Stimulated activated CD8-positive, alpha-beta memory T cell treated with anti-CD3 and anti-CD28 coated beads, Interleukin-15, amount 100 ng/mL, for 48 hours (primary cell): ENCODE results near the gene ANTXR2.
"Not testable (repeated sequence)": the region's sequence is repeated elsewhere in the genome, so short reads cannot be mapped to it uniquely, and the experiment has no call there.

ENCODE experiments used
- DNase-seq, 2 donors: peaks; one replicate each; pipeline ENCODE4 v3.0.0-alpha.2; 2020; ENCODE audit warnings: low read depth in 2 of 2

The ANTXR2 gene

GRCh38 chr4:80072744-80073472 is at the start of gene ANTXR2:
Gene ANTXR2 (minus strand): TSS chr4:80073229. CDS start chr4:80072560, 669 bp downstream.
- peak; percentile 42 to 59 for DNase-seq

- not testable (repeated sequence) for DNase-seq
Observed at GRCh38 chr4:80121815-80122214, 48.8 kb upstream of the ANTXR2 start.

GRCh38 chr4:80119620-80120019 is 46.6 kb upstream of the ANTXR2 start:
- not testable (repeated sequence) for DNase-seq

GRCh38 chr4:80116516-80116915 is 43.5 kb upstream of the ANTXR2 start:
- DNase-seq: no peak

GRCh38 chr4:80115368-80116181 is 42.5 kb upstream of the ANTXR2 start:
- no peak for DNase-seq

- DNase-seq: no peak
Observed at GRCh38 chr4:80114732-80115265, 41.8 kb upstream of the ANTXR2 start.

GRCh38 chr4:80113615-80114014 is 40.6 kb upstream of the ANTXR2 start:
- DNase-seq: no peak

GRCh38 chr4:80112236-80112635 is 39.2 kb upstream of the ANTXR2 start:
- DNase-seq: no peak

GRCh38 chr4:80111276-80111675 is 38.2 kb upstream of the ANTXR2 start:
- no peak for DNase-seq

GRCh38 chr4:80107374-80107773 is 34.3 kb upstream of the ANTXR2 start:
- no peak for DNase-seq

GRCh38 chr4:80104927-80105326 is 31.9 kb upstream of the ANTXR2 start:
- DNase-seq: no peak

GRCh38 chr4:80103629-80104028 is 30.6 kb upstream of the ANTXR2 start:
- DNase-seq: no peak

GRCh38 chr4:80101792-80102116 is 28.7 kb upstream of the ANTXR2 start:
- no peak for DNase-seq

- no peak for DNase-seq
Observed at GRCh38 chr4:80101071-80101791, 28.2 kb upstream of the ANTXR2 start.

- DNase-seq: no peak
Observed at GRCh38 chr4:80099671-80100070, 26.6 kb upstream of the ANTXR2 start.

- no peak for DNase-seq
Observed at GRCh38 chr4:80098635-80099034, 25.6 kb upstream of the ANTXR2 start.

GRCh38 chr4:80097400-80098177 is 24.6 kb upstream of the ANTXR2 start:
- no peak for DNase-seq

- DNase-seq: no peak
Observed at GRCh38 chr4:80096175-80096850, 23.3 kb upstream of the ANTXR2 start.

GRCh38 chr4:80094191-80094590 is 21.2 kb upstream of the ANTXR2 start:
- no peak for DNase-seq

GRCh38 chr4:80093563-80093962 is 20.5 kb upstream of the ANTXR2 start:
- no peak for DNase-seq

GRCh38 chr4:80092847-80093246 is 19.8 kb upstream of the ANTXR2 start:
- no peak for DNase-seq
